HepG2 (cell line): ENCODE data around the gene SMIM12.

ENCODE experiments used
- ZNF530 ChIP-seq: sonication (generic); formaldehyde crosslinking; IDR thresholded peaks from 2 replicates; pipeline ENCODE4 v1.5.0; 2020; ENCODE audit warnings: low read depth, mild to moderate bottlenecking, missing genetic modification reagents
- ZNF781 ChIP-seq: sonication (generic); formaldehyde crosslinking; IDR thresholded peaks from 2 replicates; pipeline ENCODE4 v1.5.1; 2020; ENCODE audit warnings: borderline replicate concordance, mild to moderate bottlenecking, missing genetic modification reagents; ENCODE audit errors: not compliant biosample characterization
- TF ChIP-seq, protein P1 (sequence below): sonication (generic); formaldehyde crosslinking; IDR thresholded peaks from 2 replicates; pipeline ENCODE4 v1.4.0; 2020; ENCODE audit warnings: missing genetic modification reagents
- TF ChIP-seq, protein P2 (sequence below): sonication (generic); formaldehyde crosslinking; IDR thresholded peaks from 2 replicates; pipeline ENCODE4 v1.5.0; 2020; ENCODE audit warnings: mild to moderate bottlenecking, missing genetic modification reagents, moderate library complexity

DNA sequence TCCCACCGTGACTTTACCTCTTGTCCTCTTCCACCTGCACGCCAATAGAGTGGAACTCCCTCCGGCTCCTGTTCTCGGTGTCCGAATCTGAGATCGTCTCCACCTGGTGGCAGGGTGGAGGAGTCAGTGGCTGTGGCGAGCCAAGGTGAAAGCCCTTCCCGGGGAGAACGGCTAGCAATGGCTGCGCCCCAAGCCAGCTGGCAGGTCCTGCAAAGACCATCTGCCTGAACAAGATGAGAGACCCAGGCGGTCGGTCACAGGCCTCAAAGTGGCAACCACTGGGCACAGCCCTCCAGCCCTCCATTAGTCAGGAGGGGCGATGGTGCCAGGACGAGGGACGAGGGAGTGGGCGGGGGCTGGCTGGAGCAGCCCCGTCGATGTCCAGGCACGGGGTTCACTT is 25.4 kb upstream of the SMIM12 start:
- TF ChIP-seq, protein P1, sequence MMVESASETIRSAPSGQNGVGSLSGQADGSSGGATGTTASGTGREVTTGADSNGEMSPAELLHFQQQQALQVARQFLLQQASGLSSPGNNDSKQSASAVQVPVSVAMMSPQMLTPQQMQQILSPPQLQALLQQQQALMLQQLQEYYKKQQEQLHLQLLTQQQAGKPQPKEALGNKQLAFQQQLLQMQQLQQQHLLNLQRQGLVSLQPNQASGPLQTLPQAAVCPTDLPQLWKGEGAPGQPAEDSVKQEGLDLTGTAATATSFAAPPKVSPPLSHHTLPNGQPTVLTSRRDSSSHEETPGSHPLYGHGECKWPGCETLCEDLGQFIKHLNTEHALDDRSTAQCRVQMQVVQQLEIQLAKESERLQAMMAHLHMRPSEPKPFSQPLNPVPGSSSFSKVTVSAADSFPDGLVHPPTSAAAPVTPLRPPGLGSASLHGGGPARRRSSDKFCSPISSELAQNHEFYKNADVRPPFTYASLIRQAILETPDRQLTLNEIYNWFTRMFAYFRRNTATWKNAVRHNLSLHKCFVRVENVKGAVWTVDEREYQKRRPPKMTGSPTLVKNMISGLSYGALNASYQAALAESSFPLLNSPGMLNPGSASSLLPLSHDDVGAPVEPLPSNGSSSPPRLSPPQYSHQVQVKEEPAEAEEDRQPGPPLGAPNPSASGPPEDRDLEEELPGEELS (CRISPR knock-in tag): no peak
- TF ChIP-seq ZNF781 (CRISPR knock-in tag) (no peak), ZNF530 (CRISPR knock-in tag) (no peak)
- TF ChIP-seq, protein P2, sequence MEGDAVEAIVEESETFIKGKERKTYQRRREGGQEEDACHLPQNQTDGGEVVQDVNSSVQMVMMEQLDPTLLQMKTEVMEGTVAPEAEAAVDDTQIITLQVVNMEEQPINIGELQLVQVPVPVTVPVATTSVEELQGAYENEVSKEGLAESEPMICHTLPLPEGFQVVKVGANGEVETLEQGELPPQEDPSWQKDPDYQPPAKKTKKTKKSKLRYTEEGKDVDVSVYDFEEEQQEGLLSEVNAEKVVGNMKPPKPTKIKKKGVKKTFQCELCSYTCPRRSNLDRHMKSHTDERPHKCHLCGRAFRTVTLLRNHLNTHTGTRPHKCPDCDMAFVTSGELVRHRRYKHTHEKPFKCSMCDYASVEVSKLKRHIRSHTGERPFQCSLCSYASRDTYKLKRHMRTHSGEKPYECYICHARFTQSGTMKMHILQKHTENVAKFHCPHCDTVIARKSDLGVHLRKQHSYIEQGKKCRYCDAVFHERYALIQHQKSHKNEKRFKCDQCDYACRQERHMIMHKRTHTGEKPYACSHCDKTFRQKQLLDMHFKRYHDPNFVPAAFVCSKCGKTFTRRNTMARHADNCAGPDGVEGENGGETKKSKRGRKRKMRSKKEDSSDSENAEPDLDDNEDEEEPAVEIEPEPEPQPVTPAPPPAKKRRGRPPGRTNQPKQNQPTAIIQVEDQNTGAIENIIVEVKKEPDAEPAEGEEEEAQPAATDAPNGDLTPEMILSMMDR (CRISPR knock-in tag): peak; percentile 55
